ENCODE measurements around the gene TST. TPM values are rescaled to one million over a fixed set of nuclear protein-coding genes. Genes with fewer than 3 reads are reported as not detected.

The TST gene
- total and polyA plus RNA-seq, 2 of the 8 experiments (the other 6 are each of a cell fraction or from before 2014, with no cell fraction given): 22.6 to 61.6 TPM

- no peak overlapping the region for H3K4ac ChIP-seq (replicated peaks; ENCODE audit: insufficient read length, low read depth, low read length)
- no peak overlapping the region for H2BK120ac ChIP-seq (replicated peaks; ENCODE audit: low read depth, low read length)
- H3K79me2 ChIP-seq (ENCODE audit: control insufficient read depth in 1 of 2, insufficient read depth in 2 of 2, low read length in 2 of 2): no peaks in the 10 kb centered on the region
- H4K20me1 ChIP-seq (replicated peaks in 1 of 2; ENCODE audit: control insufficient read depth in 1 of 2, insufficient read depth in 2 of 2, low read length in 2 of 2): no peaks in the 10 kb centered on the region
- H3K79me1 ChIP-seq (ENCODE audit: low read depth, low read length): no peaks in the 10 kb centered on the region
- no peak overlapping the region for H3K56ac ChIP-seq (replicated peaks; ENCODE audit: insufficient read length, low read depth, low read length)
- no peak overlapping the region for H2BK5ac ChIP-seq (ENCODE audit: low read depth, low read length)
- ChIA-PET POLR2A (ENCODE audit: partially characterized antibody) (interaction anchor here (0.6 kb wide), 1 partner anchor 88 kb away, joined by 3 read pairs; no protein-coding TSS in a partner anchor), CTCF (ENCODE audit: partially characterized antibody) (interaction anchor here (0.9 to 2.3 kb wide), 2 partner anchors 8 to 129 kb away, joined by 3 to 18 read pairs; no protein-coding TSS in a partner anchor)
- H3K18ac ChIP-seq (ENCODE audit: extremely low read depth, low read length): no peak overlapping the region
- H3K4me3 ChIP-seq (ENCODE audit: extremely low read depth in 1 of 4, insufficient read depth in 2 of 4, low read depth in 3 of 4, low read length in 4 of 4): no peak overlapping the region
- no peak for DNase-seq (ENCODE audit: low read depth in 1 of 2, low spot score in 2 of 2)
- H2AFZ ChIP-seq (ENCODE audit: low read length): no peak overlapping the region
- H2AK5ac ChIP-seq (ENCODE audit: low read depth, low read length): no peak overlapping the region
- no peak overlapping the region for H3K23ac ChIP-seq (ENCODE audit: insufficient read length)
- no peaks in the 10 kb centered on the region for H3K36me3 ChIP-seq (ENCODE audit: control insufficient read depth in 2 of 4, insufficient read depth in 4 of 4, low read length in 3 of 4)
- H3K4me1 ChIP-seq (replicated peaks in 1 of 4; ENCODE audit: control insufficient read depth in 3 of 4, insufficient read depth in 4 of 4, low read length in 3 of 4): no peaks in the 10 kb centered on the region
- H3K23me2 ChIP-seq (ENCODE audit: low read depth, low read length): no peaks in the 10 kb centered on the region
- H3K27ac ChIP-seq (ENCODE audit: low read depth, low read length): no peak overlapping the region
- no peak overlapping the region for H3K14ac ChIP-seq (ENCODE audit: insufficient read length)
- H3K27me3 ChIP-seq (replicated peaks in 1 of 4; ENCODE audit: control insufficient read depth in 3 of 4, extremely low read depth in 1 of 4, insufficient read depth in 3 of 4, low read length in 3 of 4): peaks cover 0 to 3% (median 0%) of the 10 kb centered on the region in 4 experiments; a peak in 2 of 7 replicates
- H2BK15ac ChIP-seq (ENCODE audit: low read length): no peak overlapping the region
- 92% methylated on average over 10 of the region's 10 CpGs; no CpG with 5 or more reads in 1 of the 2 experiments for WGBS, 2 experiments (ENCODE audit: extremely low coverage in 1 of 2, insufficient coverage in 1 of 2, insufficient read length in 1 of 2, insufficient replicate concordance in 2 of 2, low coverage in 1 of 2, low lambda C conversion rate in 2 of 2, missing lambda C conversion rate in 1 of 2)
- H3K4me2 ChIP-seq (ENCODE audit: insufficient read depth in 1 of 2, low read depth in 2 of 2, low read length in 2 of 2): no peak overlapping the region
- no peak overlapping the region for H4K8ac ChIP-seq (ENCODE audit: extremely low read depth, insufficient read depth, low read length)
- no peak overlapping the region for H2BK20ac ChIP-seq (ENCODE audit: low read length)
- peaks cover 9 to 16% of the 10 kb centered on the region in 2 experiments for H3K9me3 ChIP-seq (ENCODE audit: insufficient read depth in 2 of 2, low read depth in 1 of 2, low read length in 1 of 2)
- no peak overlapping the region for H3K9ac ChIP-seq (replicated peaks in 1 of 4; ENCODE audit: extremely low read depth in 1 of 4, low read depth in 3 of 4, low read length in 3 of 4)
- no peak for FAIRE-seq
- no peak overlapping the region for H4K5ac ChIP-seq (ENCODE audit: insufficient read length, low read depth, low read length)
- no peak overlapping the region for H2BK12ac ChIP-seq (ENCODE audit: low read depth, low read length)
- no peak overlapping the region for H4K91ac ChIP-seq (replicated peaks; ENCODE audit: insufficient read length, low read length)
These were observed 33.9 kb downstream of the TST start for GRCh38 chr22:36985211-36985889.

All from H1 (cell line).